A673 (cell line): Measurements from ENCODE around the gene MAMDC4. TPM values are rescaled to one million over a fixed set of nuclear protein-coding genes. Genes with fewer than 3 reads are reported as not detected.
"Not testable (repeated sequence)": the region's sequence is repeated elsewhere in the genome, so short reads cannot be mapped to it uniquely, and the experiment has no call there.

Experiments
- BruUV-seq: library from RNA; stranded (reverse); fragments of 400-500 nt; replicated peaks from 2 replicates; lab custom pipeline; 2021; lab: Mats Ljungman, UMichigan
- CTCF ChIA-PET: fragments of 300-600 bp; sonication (Branson Sonifier 250); formaldehyde crosslinking; loops from one replicate; lab custom pipeline; 2022; ENCODE audit warnings: antibody characterized with exemption; lab: Charles Lee
- POLR2A ChIA-PET: fragments of 300-600 bp; sonication (Branson Sonifier 250); formaldehyde crosslinking; loops from one replicate; lab custom pipeline; 2022; ENCODE audit warnings: antibody characterized with exemption; ENCODE audit not compliant: low non-redundant PET; lab: Charles Lee
- DNase-seq: peaks from one replicate; pipeline ENCODE4 v3.0.0-alpha.2; 2015; ENCODE audit warnings: low spot score
- H3K27ac ChIP-seq: fragments of 200-600 bp; sonication (generic); 2 replicates; pipeline ENCODE4 v1.5.1; 2016; ENCODE audit warnings: mixed run types, low read depth, mild to moderate bottlenecking, mixed read lengths, antibody characterized with exemption, low read length; ENCODE audit not compliant: poor library complexity, severe bottlenecking
- H3K27me3 ChIP-seq: fragments of 200-600 bp; sonication (generic); replicated peaks from 2 replicates; pipeline ENCODE4 v1.6.1; 2017; ENCODE audit warnings: mixed run types, low read depth, mild to moderate bottlenecking, mixed read lengths, antibody characterized with exemption, low read length; ENCODE audit not compliant: insufficient read depth, poor library complexity
- H3K36me3 ChIP-seq: fragments of 200-600 bp; sonication (generic); 2 replicates; pipeline ENCODE4 v1.6.1; 2016; ENCODE audit warnings: mixed run types, mild to moderate bottlenecking, mixed read lengths, antibody characterized with exemption, low read length; ENCODE audit not compliant: insufficient read depth, poor library complexity, severe bottlenecking
- H3K4me1 ChIP-seq: fragments of 200-600 bp; sonication (generic); 2 replicates; pipeline ENCODE4 v1.6.1; 2017; ENCODE audit warnings: mixed run types, mild to moderate bottlenecking, mixed read lengths, antibody characterized with exemption, low read length; ENCODE audit not compliant: insufficient read depth, poor library complexity, severe bottlenecking
- H3K4me3 ChIP-seq: fragments of 200-600 bp; sonication (generic); 2 replicates; pipeline ENCODE4 v1.5.1; 2016; ENCODE audit warnings: low read depth, mixed run types, mild to moderate bottlenecking, mixed read lengths, low read length; ENCODE audit not compliant: poor library complexity, severe bottlenecking
- H3K9me3 ChIP-seq: fragments of 200-600 bp; sonication (generic); 2 replicates; pipeline ENCODE4 v1.6.1; 2016; ENCODE audit warnings: mixed run types, low read depth, mild to moderate bottlenecking, mixed read lengths, antibody characterized with exemption, low read length; ENCODE audit not compliant: poor library complexity, severe bottlenecking
- EZH2 ChIP-seq: fragments of 200-600 bp; sonication (generic); IDR thresholded peaks from 2 replicates; pipeline ENCODE4 v1.6.1; 2017; ENCODE audit warnings: borderline replicate concordance, low read depth, mild to moderate bottlenecking, mixed read lengths, antibody characterized with exemption, low read length; ENCODE audit not compliant: poor library complexity, severe bottlenecking
- intact Hi-C: fragments of 100-400 bp; cut with micrococcal nuclease; formaldehyde crosslinking; loops from one replicate; pipeline ENCODE4 v1.10.0; 2022; ENCODE audit not compliant: unreplicated experiment
- total RNA-seq: library from RNA; stranded (reverse); gene quantifications from 2 replicates; pipeline ENCODE4 v1.2.3, GENCODE V29; 2021
- TF ChIP-seq, protein P1 (sequence below): fragments of 300-800, 200-600 bp; sonication (generic); conservative IDR thresholded peaks from 2 replicates; pipeline ENCODE4 v1.5.1; 2017; ENCODE audit warnings: low read depth, mild to moderate bottlenecking, antibody characterized with exemption, low read length, moderate library complexity, mixed read lengths

MAMDC4 gene
- total RNA-seq, 1 experiment from 2014 or later = 7.9 TPM

DNA sequence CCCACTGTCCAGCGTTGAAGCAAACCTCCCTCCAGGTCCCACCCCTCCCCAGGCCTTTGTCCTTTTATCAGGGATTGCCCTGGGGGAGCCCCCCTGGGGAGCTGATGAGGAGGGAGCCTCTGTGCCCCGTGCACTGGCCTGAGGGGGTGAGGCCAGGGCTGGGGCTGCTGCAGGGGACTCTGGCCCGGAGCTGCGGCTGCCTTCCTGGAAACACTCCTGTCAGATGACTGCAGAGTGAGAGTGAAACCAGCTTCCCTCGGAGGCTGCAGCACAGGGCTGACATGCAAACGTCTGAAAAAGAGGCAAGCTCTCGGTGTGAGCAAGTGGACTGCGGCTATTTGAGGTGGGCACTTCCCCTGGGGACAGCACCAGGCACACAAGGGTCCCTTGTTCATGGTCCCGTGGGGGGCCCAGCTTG, 29.6 kb downstream of the MAMDC4 start:
- no peak overlapping the region for H3K4me3 ChIP-seq
- no peak overlapping the region for H3K27ac ChIP-seq
- no peaks in the 10 kb centered on the region for H3K36me3 ChIP-seq
- no peaks in the 10 kb centered on the region for H3K27me3 ChIP-seq
- H3K9me3 ChIP-seq = no peaks in the 10 kb centered on the region
- TF ChIP-seq EZH2 = no peak
- TF ChIP-seq, protein P1, sequence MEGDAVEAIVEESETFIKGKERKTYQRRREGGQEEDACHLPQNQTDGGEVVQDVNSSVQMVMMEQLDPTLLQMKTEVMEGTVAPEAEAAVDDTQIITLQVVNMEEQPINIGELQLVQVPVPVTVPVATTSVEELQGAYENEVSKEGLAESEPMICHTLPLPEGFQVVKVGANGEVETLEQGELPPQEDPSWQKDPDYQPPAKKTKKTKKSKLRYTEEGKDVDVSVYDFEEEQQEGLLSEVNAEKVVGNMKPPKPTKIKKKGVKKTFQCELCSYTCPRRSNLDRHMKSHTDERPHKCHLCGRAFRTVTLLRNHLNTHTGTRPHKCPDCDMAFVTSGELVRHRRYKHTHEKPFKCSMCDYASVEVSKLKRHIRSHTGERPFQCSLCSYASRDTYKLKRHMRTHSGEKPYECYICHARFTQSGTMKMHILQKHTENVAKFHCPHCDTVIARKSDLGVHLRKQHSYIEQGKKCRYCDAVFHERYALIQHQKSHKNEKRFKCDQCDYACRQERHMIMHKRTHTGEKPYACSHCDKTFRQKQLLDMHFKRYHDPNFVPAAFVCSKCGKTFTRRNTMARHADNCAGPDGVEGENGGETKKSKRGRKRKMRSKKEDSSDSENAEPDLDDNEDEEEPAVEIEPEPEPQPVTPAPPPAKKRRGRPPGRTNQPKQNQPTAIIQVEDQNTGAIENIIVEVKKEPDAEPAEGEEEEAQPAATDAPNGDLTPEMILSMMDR = no peak
- ChIA-PET POLR2A (interaction anchor here (0.6 kb wide), 1 partner anchor 519 kb away, joined by 3 read pairs; no protein-coding TSS in a partner anchor), CTCF (no interaction called here)
- BruUV-seq = no TSS peak
- DNase-seq = no peak
- intact Hi-C loops = no loop called here
- no peaks in the 10 kb centered on the region for H3K4me1 ChIP-seq

DNA sequence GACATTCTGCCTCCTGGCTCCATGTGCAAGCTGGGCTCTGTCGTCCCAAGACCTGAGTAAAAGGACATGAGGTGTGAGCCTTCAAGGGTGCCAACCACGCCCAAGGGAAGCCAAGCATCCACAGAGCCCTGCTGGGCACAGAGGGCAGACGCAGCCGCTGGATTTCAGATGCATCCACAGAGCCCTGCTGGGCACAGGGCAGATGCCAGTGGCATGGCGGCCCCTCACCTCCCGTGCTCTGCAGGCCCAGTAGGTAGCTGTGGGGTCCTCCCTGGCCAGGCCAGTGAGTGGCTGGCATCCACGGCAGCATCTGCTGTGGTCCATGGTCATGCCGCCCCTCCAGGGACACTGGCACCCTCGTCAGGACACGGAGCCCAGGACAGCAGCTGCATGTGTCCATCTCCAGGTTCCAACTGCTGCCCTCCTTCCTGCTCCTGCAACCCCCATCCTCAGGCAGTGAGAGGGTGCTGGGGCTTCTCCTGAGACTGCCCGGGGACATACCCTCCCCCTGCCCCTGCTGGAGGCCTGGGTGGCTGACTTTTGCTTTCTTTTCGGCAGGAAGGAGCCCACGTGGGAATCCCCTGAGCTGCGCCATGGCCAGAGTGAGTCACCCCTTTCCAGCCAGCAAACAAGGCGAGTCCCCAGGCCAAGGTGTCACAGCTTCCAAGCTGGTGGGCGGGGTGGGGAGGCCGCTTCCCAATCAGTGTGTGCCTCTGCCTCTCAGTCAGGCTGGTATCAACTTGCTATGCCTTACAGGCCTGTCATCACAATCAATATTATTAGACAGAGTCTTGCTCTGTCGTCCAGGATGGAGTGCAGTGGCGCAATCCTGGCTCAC, 30.2 kb downstream of the MAMDC4 start:
- no peaks in the 10 kb centered on the region for H3K27me3 ChIP-seq
- POLR2A ChIA-PET = interaction anchor here (0.6 kb wide), 1 partner anchor 519 kb away, joined by 3 read pairs; no protein-coding TSS in a partner anchor
- H3K9me3 ChIP-seq = no peaks in the 10 kb centered on the region
- no peak overlapping the region for H3K4me3 ChIP-seq
- DNase-seq = no peak
- TF ChIP-seq EZH2 = no peak
- TF ChIP-seq, protein P1 = no peak
- no peaks in the 10 kb centered on the region for H3K4me1 ChIP-seq
- no TSS peak for BruUV-seq
- intact Hi-C loops = no loop called here
- CTCF ChIA-PET = interaction anchor here (0.5 kb wide), 1 partner anchor 541 kb away, joined by 4 read pairs; the partner anchor contains the start of genes EXD3 and NOXA1
- no peaks in the 10 kb centered on the region for H3K36me3 ChIP-seq
- H3K27ac ChIP-seq = no peak overlapping the region

DNA sequence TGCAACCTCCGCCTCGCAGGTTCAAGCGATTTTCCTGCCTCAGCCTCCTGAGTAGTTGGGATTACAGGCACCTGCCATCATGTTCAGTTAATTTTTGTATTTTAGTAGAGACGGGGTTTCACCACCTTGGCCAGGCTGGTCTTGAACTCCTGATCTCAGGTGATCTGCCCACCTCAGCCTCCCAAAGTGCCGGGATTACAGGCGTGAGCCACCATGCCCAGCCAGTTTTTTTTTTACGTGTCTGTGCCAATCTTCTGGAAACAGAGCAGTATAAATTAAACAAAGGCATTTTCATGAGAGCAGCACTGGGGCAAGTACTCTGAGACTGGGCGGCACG, 30.8 kb downstream of the MAMDC4 start:
- CTCF ChIA-PET, BruUV-seq, intact Hi-C loops, H3K36me3 ChIP-seq, H3K27me3 ChIP-seq, H3K9me3 ChIP-seq, H3K4me3 ChIP-seq, DNase-seq, H3K27ac ChIP-seq, H3K4me1 ChIP-seq: not testable (repeated sequence)
- POLR2A ChIA-PET = interaction anchor here (0.7 kb wide), 1 partner anchor 747 kb away, joined by 3 read pairs; no protein-coding TSS in a partner anchor

DNA sequence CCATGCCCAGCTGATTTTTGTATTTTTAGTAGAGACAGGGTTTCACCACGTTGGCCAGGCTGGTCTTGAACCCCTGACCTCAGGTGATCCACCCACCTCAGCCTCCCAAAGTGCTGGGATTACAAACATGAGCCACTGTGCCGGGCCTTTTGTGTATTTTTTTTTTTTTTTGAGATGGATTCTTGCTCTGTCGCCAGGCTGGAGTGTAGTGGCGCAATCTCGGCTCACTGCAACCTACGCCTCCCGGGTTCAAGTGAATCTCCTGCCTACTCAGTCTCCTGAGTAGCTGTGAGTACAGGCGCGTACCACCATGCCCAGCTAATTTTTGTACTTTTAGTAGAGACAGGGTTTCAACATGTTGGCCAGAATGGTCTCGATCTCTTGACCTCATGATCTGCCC, 31.5 kb downstream of the MAMDC4 start:
- H3K27ac ChIP-seq, H3K27me3 ChIP-seq, H3K36me3 ChIP-seq, BruUV-seq, H3K4me1 ChIP-seq, H3K9me3 ChIP-seq, H3K4me3 ChIP-seq, CTCF ChIA-PET, intact Hi-C loops, DNase-seq: not testable (repeated sequence)
- POLR2A ChIA-PET = interaction anchor here (0.7 kb wide), 1 partner anchor 746 kb away, joined by 3 read pairs; no protein-coding TSS in a partner anchor
